Keratinocyte (primary cell): ENCODE data around the gene PLCH2.

Experiments used
- EZH2 ChIP-seq: IDR thresholded peaks from one replicate; pipeline ENCODE4 v1.6.1; 2012; ENCODE audit warnings: inconsistent platforms, mild to moderate bottlenecking, low read length, moderate library complexity
- TF ChIP-seq, protein P1 (sequence below), 3 experiments: IDR thresholded peaks in 1 of 3; conservative IDR thresholded peaks in 1 of 3; optimal IDR thresholded peaks in 1 of 3; 2 replicates in 2 of 3; 3 replicates in 1 of 3; pipeline versions ENCODE3 to v1.5.1; 2011; ENCODE audit warnings: low read length in 3 of 3, mild to moderate bottlenecking in 3 of 3, moderate library complexity in 2 of 3, control low read depth in 1 of 3, inconsistent platforms in 1 of 3; ENCODE audit not compliant: insufficient read depth in 2 of 3; ENCODE audit errors: extremely low read depth in 1 of 3

DNA sequence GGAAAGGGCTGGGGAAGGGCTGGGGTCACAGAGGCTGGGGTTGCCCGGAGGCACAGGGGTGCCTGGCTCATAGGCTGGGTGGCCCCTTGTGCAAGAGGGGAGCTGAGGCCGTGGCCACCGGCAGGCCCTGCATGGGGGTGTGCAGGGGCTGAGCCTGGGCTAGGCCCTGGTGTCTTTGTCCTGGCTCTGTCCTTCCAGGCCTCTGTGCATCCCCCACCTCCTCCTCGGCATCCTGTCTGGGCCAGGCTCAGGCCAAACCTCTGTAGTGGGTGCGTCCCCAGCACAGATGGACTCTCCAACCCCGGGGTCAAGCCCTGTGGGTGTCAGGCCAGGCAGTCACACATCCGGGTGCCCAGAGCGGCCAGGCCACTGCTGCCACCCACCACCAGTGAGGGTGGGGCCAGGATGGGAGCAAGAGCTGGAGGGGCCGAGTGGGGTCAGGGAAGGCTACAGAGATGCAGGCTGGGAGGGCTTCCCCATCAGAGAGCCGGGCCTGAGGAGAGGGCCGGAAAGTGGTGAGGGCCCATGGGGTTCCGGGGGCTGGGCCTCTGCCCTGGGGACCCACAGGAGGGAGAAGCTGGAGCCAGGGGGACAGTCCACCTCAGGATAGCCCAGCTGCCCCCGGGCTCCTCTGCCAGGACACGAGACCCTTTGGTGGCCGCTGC lies 30.9 kb downstream of the PLCH2 start:
- TF ChIP-seq, protein P1, sequence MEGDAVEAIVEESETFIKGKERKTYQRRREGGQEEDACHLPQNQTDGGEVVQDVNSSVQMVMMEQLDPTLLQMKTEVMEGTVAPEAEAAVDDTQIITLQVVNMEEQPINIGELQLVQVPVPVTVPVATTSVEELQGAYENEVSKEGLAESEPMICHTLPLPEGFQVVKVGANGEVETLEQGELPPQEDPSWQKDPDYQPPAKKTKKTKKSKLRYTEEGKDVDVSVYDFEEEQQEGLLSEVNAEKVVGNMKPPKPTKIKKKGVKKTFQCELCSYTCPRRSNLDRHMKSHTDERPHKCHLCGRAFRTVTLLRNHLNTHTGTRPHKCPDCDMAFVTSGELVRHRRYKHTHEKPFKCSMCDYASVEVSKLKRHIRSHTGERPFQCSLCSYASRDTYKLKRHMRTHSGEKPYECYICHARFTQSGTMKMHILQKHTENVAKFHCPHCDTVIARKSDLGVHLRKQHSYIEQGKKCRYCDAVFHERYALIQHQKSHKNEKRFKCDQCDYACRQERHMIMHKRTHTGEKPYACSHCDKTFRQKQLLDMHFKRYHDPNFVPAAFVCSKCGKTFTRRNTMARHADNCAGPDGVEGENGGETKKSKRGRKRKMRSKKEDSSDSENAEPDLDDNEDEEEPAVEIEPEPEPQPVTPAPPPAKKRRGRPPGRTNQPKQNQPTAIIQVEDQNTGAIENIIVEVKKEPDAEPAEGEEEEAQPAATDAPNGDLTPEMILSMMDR (optimal IDR thresholded peaks at IDR 0.05 in 1 of 3, IDR thresholded peaks at IDR 0.05 in 1 of 3, conservative IDR thresholded peaks at IDR 0.05 in 1 of 3; ENCODE audit: extremely low read depth in 1 of 3, insufficient read depth in 2 of 3, low read length in 3 of 3), result no peak
- no peak for TF ChIP-seq EZH2
